Amygdala (tissue), 56 donors: ENCODE measurements around the gene FNDC5.

Source experiments
- DNase-seq, 56 donors: peaks; one replicate each; lab custom pipeline; 2025; lab: John Stamatoyannopoulos, UW

The FNDC5 gene

GRCh38 chr1:32886004-32886827 is 15.5 kb upstream of the FNDC5 start, which contains the start of gene HPCA:
Gene HPCA, plus strand, starts transcription at chr1:32886491. Its CDS starts 2,408 bp downstream, at chr1:32888899.
- DNase-seq, result peak in 9 of 56 donors; percentile 12 to 56 (median 28)

GRCh38 chr1:32885676-32886003 is 14.9 kb upstream of the FNDC5 start:
- no peak for DNase-seq

- no peak for DNase-seq
Measured at GRCh38 chr1:32884726-32885125, 14.0 kb upstream of the FNDC5 start.

DNA sequence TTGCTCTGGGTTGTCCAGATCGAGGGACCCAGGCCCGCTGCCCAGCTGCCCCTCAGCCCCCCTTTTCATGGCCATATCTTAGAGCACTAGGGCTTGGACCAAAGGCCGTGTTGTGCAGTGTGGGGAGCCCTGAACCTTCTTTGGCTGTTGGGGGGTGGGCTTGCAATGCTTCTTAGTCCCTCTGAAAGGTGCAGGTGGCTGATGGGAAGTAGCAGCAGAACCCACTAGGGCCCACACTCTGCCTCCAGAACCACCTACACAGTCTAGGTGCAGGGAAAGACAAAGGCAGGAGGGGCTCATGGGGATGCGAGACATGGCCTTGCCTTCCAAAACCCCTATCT is 13.3 kb upstream of the FNDC5 start:
- DNase-seq, result no peak

- no peak for DNase-seq
Measured at GRCh38 chr1:32883338-32884031, 12.8 kb upstream of the FNDC5 start.

DNA sequence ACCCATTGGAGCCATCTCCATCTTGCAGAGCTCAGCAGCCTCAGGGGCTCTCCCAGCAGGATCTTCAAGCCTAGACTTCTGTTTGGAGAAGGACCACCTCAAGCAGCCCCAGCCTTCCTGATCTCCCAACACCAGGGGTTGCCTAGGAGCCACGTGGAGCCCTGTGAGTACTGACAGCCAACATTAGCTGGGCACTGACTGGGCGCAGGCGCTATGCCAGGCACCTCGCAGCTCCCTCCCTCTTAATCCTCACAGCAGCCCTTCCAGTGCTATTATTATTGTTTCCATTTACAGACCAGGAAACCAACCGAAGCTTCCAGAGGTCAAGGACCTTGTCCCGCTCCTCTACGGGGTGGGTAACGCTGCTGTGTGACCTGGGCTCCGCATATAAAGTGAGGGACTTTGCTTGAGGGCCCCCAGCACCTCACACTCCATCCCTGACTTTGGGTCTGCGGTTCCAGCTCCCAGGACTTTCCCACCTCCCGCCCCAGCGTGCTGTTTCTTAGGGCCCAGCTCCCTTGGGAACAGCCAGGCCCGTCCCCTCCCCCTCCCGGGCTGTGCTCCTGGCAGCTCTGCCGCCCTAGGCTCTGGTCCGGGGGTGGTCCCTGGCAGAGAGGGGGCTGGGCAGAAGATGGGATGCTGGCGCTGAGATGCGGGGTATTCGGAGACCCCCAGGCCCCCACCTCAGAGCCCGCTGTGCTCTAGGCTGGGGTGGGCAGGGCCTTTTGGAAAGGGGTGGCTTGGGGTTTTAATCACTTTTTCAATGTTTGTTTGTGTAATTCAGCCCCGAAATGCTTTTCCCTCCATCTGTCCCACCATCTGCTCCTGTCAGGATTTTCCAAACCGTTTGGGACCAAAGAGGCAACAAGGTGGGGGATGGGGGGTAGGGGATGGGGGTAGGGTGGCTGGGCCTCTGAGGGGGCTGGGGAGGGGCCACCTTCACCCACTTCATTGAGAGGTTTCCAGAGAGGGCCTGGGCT is 11.4 kb upstream of the FNDC5 start:
- peak in 27 of 56 donors; percentile 21 to 71 (median 44) for DNase-seq

- DNase-seq, result no peak
Measured at GRCh38 chr1:32881291-32881690, 10.6 kb upstream of the FNDC5 start.

- no peak for DNase-seq
Measured at GRCh38 chr1:32878637-32879041, 7.9 kb upstream of the FNDC5 start.

DNA sequence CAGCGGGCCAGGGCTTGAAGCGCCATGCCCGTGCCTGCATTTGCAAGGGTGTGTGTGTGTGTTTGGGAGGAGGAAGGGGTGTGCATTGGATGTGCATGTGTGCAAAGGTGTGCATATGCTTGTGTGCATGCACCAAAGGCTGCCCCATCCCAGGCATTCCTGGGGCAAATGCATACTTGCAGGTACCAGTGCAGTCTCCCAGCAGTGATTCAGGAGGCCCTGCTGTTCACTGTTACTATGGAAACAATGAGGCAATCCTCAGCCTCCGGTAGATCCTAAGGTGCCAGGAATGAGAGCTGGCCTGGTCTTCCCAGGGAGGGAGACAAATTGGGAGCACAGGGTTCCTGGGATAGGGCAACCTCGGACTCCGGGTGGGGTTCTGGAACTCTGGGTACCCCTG is 7.5 kb upstream of the FNDC5 start:
- peak in 6 of 56 donors; percentile 22 to 44 (median 24) for DNase-seq

- peak in 3 of 56 donors; percentile 17 to 69 (median 42) for DNase-seq
Measured at GRCh38 chr1:32877211-32878110, 6.7 kb upstream of the FNDC5 start.

DNA sequence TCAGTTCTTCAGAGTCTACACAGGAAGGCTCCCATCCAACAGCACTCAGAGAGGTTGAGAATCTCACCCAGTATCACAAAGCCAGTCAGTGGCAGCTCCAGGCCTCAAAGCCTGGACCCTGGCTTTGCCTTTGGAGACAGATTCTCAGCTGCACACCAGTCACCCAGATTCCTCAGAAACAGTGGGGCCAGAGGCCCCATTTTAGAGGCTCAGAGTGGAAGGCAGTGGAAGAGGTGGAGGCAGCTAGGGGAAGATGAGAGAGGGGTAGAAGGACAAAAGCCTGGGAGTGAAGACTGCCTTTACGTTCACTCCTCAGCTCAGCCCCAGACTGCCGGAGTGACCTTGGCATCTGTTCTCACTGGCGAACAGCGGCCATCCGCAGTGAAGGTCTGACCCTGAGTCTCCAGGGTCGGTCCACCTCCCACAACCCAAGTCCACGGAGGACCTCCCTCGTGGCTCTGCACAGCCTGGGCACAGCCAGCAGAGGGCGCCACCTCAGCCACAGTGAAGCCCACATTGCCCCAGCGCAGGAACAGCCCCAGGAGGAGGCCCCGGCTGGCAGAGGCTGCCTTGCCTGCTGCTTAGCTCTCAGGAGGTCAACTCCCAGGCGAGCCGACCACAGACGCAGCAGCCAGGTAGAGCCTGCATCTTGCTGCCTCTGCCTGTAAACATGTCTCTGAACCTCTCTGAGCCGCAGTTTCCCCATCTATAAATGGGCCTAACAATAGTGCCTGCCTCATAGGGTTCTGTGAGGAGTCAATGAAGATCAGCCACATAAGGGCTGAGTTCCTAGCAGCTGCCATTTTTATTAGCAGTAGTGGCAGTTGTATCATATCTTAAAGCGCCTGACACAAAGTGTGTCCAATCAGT is 5.9 kb upstream of the FNDC5 start:
- DNase-seq, result peak in 26 of 56 donors; percentile 12 to 72 (median 32)

- no peak for DNase-seq
Measured at GRCh38 chr1:32874860-32875752, 4.4 kb upstream of the FNDC5 start.

GRCh38 chr1:32873484-32873883 is 2.8 kb upstream of the FNDC5 start:
- DNase-seq, result no peak

GRCh38 chr1:32872192-32872460 is 1.4 kb upstream of the FNDC5 start:
- no peak for DNase-seq

DNA sequence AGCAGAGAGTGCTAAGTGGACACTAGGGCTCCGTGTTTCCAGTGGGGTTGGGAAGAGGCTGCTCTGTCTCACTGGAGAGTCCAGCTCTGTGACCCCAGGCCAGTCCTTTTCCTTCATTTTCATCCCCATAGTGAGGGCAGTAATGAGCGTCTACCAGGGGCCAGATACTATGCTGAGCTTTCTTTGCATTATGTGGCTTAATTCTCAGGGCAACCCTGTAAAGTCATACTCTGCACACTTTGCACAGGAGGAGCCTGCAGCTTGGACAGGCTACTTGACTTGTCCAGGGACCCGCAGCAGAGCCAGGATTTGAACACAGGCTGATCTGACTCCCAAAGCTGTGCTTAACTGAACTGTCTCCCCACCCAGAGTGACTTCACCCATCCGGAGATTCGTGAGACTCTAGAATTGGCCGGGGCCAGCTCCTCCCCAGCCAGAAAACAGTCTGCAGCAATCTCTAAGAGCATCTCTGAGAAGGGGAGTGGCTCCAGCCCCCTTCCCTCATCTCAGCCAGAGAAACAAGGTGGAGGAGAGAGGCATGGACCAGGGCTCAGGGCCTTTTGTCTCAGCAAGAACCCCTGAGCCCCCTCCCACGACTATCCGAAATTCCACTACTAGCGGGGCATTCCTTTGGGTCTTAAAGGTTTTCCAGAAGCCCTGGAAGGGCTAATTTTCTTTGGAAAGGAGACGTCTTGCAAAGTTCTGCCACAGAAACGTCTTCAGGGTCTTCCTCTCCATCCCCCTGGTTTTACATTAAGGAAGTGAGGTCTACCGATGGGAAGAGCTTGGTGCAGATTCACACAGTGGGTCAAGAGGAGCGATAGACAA is 866 bp upstream of the FNDC5 start:
- no peak for DNase-seq

- DNase-seq, result no peak
Measured at GRCh38 chr1:32869923-32870614, 643 bp downstream of the FNDC5 start.
